HCT116 (cell line): ENCODE data around the gene IGFALS.
A peak's percentile ranks its signal among the peaks of the same experiment; 100 is the strongest.

Experiments
- CBX3 ChIP-seq: IDR thresholded peaks from 2 replicates; pipeline ENCODE4 v1.6.1; 2012; ENCODE audit warnings: low read depth
- CEBPB ChIP-seq: IDR thresholded peaks from 2 replicates; pipeline ENCODE4 v1.6.1; 2012; ENCODE audit warnings: low read depth
- CTCF ChIP-seq, 3 experiments: fragments of 200-600 bp in 1 of 3; sonication (generic) in 1 of 3; IDR thresholded peaks in 2 of 3; conservative IDR thresholded peaks in 1 of 3; 2 replicates each; pipeline ENCODE4 v1.5.1; 2012 to 2017; ENCODE audit warnings: low read depth in 2 of 3, low read length in 2 of 3, antibody characterized with exemption in 1 of 3, borderline replicate concordance in 1 of 3, control low read depth in 1 of 3, mild to moderate bottlenecking in 1 of 3, mixed read lengths in 1 of 3, mixed run types in 1 of 3, moderate library complexity in 1 of 3; ENCODE audit not compliant: insufficient read depth in 1 of 3
- ELF1 ChIP-seq: IDR thresholded peaks from 2 replicates; pipeline ENCODE4 v1.6.1; 2012; ENCODE audit warnings: low read depth, borderline replicate concordance
- MAX ChIP-seq: IDR thresholded peaks from 2 replicates; pipeline ENCODE4 v1.6.1; 2012
- POLR2A ChIP-seq: IDR thresholded peaks from 2 replicates; pipeline ENCODE4 v1.7.0; 2011; ENCODE audit warnings: borderline replicate concordance; ENCODE audit not compliant: insufficient read depth, insufficient read length; ENCODE audit errors: extremely low read depth
- POLR2AphosphoS5 ChIP-seq: IDR thresholded peaks from 2 replicates; pipeline ENCODE4 v1.6.1; 2011; ENCODE audit warnings: mild to moderate bottlenecking, low read depth, low read length, moderate library complexity
- ZBTB33 ChIP-seq: IDR thresholded peaks from 2 replicates; pipeline ENCODE4 v1.6.1; 2011; ENCODE audit warnings: mild to moderate bottlenecking, low read length, moderate library complexity; ENCODE audit not compliant: insufficient replicate concordance; ENCODE audit errors: extremely low read depth

- TF ChIP-seq ELF1 (no peak), CTCF (IDR thresholded peaks at IDR 0.05 in 2 of 3, conservative IDR thresholded peaks at IDR 0.05 in 1 of 3; ENCODE audit: borderline replicate concordance in 1 of 3, insufficient read depth in 1 of 3, low read depth in 2 of 3, low read length in 2 of 3) (no peak), POLR2A (peak; percentile 48), POLR2AphosphoS5 (peak; percentile 66), MAX (no peak), CEBPB (no peak), CBX3 (no peak), ZBTB33 (no peak)
Measured at GRCh38 chr16:1771188-1771863, 22.2 kb downstream of the IGFALS start, which contains the start of gene NME3.
